ENCODE data around the gene RDX.
"Not testable (repeated sequence)": the region's sequence is repeated elsewhere in the genome, so short reads cannot be mapped to it uniquely, and the experiment has no call there.

RDX gene

DNA sequence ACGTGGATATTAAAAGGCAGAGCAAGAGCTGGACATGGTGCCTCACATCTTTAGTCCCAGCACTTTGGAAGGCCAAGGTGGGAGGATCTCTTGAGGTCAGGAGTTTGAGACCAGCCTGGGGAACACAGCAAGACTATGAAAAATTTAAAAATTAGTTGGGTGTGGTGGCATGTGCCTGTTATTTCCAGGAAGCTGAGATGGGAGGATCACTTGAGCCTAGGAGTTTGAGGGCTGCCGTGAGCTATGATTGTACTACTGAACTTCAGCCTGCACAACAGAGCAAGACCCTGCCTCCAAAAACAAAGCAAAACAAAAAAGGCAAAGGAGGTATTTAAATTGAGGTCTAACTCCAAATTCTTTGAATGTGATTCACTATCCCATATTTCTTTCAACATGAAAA, 23.5 kb downstream of the RDX start:
- no peak for DNase-seq (ENCODE audit: low read depth)

DNA sequence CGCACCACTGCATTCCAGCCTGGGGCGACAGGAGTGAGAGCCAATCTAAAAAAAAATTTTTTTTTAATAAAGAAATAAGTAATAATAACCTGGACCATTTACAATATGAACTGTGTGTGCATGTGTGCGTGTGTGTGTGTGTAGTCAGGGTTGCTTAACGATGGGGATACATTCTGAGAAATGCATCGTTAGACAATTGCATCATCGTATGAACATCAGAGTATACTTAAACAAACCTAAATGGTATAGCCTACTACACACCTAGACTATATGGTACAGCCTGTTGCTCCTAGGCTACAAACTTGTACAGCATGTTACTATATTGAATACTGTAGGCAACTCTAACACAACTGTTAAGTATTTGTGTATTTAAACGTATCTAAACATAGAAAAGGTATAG, 26.4 kb downstream of the RDX start:
- DNase-seq (ENCODE audit: low read depth) = no peak

DNA sequence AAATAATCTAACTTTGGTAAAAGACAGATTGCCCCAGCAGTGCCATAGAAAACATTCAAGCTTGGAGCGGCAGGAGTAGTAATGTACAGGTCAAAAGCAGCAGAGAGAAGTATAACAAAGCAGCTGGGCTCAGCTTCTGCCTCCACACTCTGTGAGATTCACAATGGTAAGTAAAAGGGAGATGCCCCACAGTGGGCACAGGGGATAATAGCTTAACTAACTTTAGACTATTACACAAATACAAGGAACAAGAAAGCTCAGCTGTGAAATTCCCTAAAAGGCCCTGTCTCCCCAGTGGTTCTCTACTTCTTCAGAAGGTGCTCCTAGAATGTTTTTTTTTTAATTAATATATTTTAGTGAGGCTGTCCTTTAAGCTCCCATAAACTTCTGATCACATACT, 28.0 kb downstream of the RDX start:
- no peak for DNase-seq (ENCODE audit: low read depth)

DNA sequence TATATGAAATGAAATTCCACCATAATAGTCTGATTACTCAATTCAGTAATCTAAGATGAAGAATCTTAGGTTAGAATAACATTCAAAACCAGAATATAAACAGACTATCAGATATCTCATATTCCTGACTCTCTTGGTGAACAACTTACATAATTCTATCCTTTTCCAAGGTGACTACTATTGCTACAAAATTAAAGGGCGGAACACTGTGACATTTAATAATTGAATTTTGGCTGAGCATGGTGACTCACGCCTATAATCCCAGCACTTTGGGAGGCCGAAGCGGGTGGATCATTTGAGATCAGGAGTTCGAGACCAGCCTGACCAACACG, 34.4 kb downstream of the RDX start:
- no peak for DNase-seq (ENCODE audit: low read depth)

DNA sequence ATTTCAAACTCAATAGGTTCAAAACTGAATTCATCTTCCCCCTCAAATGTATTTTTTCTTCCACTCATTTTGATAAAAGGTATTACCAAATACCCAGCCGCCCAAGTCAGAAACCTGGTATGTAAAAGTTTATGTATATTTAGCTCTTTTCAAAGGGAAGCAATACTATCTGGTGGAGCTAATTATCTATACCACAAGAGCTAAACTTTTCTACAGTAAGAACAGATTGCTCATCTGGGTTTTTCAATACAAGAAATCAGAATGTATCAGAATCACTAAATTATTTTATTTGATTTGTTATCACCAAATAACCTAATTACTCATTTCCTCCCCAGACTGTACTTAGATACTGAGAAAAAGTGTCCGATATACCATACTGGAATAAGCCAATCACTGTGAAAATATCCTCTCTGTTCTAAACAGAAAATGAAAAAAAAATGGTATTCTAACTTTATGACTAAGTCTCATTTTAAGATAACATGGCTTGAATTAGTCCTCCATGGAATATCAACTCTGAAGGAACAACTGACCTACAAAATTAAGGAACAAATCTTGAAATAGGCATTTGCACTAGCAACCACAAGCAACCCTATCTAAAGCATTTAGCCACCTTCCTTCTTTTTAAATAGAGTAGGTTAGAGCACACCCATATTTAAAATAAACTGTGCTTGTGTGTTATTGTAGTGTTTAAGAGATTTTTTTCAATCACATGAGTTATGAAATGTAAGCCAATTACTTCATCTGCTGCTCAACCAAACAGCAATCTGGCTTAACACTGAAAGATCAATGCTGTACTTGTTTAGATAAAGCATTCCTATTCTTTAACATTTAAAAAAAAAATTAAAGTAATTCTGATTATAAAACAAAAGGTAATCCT, 35.0 kb downstream of the RDX start:
- DNase-seq (ENCODE audit: low read depth) = no peak

DNA sequence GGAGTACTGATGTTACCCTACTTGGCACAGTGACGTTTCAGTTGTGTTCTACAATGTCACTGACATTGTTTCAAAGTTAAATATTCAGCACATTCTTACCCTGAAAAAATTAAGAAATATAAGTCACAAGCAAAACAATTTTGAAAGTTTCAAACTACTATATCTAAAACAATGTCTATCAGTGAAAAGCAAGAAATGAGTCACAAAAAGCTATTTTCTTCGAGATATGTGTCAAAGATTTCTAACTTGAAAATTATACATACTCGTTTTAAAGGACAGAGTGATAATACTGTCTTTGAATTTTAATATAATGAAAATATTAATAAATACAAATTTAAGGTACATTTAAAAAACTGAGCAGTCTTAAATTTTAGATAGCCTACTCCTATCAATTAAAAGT, 42.9 kb downstream of the RDX start:
- no peak for DNase-seq (ENCODE audit: low read depth)

DNA sequence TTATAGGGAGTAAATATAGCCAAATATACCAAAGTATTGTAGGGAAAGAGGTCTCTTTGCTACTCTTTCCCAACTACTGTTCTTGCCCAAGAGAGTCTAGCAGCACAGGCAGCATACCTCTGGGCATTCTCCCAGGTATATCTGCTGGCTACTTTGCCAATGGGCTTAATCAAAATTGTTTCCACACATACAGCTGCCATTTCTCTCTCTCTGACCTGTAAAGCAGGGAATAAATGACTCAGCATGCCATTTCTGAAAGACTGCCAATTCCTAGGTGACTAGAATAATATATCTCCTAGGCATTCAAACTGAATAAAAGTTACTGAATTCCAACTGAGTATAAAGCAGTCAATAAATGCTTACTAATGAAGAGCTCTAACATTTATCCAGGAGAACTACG, 44.6 kb downstream of the RDX start:
- no peak for DNase-seq (ENCODE audit: low read depth)

DNA sequence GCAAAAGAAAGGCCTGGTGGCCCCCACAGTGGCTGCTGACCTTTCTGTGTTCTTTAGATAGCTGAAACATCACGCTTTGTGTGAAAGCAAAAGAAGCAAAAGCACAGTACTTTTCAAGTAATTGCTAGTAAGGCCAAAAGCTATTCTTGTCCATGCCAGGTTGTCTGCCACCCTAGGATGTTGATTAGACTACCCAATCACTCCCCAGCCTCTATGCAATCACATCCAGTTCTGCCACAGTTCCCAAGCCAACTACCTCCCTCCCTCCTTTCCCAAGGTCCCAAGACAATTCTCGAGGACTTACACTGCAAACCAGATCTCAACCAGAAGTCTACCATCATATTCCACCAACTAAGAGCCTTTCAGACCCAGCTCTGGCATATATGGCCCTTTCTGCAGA, 46.2 kb downstream of the RDX start:
- no peak for DNase-seq (ENCODE audit: low read depth)

DNA sequence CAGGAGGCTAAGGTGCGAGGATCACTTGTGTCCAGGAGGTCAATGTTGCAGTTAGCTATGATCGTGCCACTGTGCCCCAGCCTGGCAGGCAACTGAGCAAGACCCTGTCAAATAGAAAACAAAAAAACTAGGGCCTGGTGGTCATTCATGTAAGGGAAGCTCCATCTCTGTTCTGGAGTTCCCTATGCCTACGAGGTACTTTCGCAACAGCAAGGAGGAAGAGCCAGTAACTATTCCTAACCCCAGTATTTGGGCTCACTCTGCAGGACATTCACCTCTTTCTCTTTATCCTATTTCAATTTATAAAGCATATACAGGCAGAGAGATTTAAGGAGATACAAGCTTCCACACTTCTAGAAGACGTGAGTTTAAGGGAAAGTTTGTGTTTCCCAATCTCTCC, 46.6 kb downstream of the RDX start:
- no peak for DNase-seq (ENCODE audit: low read depth)

DNA sequence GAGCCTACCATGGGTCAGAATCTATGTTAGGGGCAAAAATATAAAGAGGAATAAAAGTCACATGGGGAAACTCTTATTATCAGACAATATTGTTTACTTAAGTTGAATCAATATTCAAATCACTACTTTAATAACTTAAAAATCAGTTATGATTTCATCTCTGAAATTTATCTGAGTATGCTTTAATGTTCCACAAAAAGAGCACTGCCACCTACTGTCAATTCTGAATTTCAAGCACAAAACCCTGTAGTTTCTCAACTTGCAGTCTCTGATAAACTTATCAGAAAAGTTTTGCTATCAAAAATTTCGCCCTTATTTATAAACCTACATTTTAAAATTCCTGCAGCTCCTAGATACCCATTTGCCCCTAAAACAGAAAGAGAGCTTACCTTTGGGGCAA, 47.3 kb downstream of the RDX start:
- no peak for DNase-seq (ENCODE audit: low read depth)

DNA sequence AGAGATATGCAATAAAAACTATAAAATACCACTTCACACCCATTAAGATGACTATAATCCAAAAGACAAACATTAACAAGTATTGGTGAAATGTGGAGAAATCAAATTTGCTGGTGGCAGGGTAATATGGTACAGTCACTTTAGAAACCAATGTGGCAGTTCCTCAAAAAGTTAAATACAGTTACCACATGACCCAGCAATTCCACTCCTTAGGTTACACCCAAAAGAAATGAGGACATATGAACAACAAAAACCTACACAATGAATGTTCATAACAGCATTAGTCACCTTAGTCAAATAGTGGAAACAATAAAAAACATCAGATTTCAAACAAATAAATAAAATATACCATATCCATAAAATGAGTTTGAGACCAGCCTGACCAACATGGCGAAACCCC, 52.6 kb downstream of the RDX start:
- DNase-seq (ENCODE audit: low read depth) = no peak

DNA sequence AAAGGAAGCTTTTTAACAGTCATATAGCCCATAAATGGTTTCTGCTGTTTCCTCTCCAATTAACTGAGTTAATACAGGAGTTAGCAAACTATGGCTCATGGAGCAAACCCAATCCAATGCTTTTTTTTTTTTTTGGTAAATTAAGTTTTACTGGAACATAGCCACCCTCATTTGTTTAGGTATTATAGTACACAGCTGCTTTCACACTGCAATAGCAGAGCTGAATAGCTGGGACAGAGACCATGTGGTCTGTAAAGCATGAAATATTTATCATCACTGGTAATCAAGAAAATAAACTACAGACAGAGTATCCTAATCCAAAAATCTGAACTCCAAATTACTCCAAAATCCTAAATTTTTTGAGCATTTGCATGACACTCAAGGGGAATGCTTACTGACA, 53.7 kb downstream of the RDX start:
- no peak for DNase-seq (ENCODE audit: low read depth)

DNA sequence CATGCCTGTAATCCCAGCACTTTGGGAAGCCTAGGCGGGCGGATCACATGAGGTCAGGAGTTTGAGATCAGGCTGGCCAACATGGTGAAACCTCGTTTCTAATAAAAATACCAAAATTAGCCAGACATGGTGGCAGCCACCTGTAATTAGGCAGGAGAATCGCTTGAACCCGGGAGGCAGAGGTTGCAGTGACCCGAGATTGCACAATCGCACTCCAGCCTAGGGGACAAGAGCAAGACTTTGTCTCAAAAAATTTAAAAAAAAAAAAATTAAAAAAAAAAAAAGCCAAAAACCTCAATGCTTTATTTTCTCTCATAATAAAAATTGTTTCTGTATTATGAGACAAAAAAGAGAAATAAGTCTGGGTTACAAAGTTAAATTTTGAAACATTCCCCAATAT, 54.2 kb downstream of the RDX start:
- no peak for DNase-seq (ENCODE audit: low read depth)

DNA sequence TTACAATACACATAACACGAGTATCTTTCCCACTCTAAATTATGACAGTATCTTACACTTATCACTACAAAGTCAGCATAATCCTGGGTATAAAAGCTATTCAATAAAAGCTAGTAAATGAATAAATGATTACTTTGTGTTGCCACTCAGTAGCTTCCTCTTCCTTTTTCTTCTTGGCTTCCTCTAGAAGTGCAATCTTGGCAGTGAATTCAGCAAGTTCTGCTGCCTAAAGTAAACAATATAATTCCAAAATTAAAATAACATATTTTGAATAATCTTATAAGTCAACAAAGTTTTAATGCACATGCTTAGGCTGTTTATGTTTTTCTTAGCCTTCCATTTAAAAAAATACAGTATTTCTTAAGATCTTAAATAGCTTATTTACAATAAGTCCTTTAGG, 60.4 kb downstream of the RDX start:
- DNase-seq (ENCODE audit: low read depth) = no peak

DNA sequence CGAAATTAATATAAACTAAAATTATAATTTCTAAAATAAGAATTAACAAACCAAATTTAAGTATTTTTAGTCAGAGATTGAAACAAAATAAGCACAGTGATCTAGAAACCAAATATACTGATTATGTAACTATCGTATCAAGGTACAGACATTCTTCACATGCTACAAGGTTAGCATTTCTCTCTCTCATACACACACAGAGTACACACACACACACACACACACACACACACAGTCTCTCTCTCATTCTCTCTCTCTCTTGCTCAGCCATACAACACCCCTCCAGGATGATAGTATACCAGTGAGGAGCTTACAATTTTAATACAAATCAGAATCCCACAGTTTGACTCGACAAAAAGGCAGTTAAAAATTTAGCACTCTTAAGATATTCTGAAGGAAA, 66.0 kb downstream of the RDX start:
- DNase-seq (ENCODE audit: low read depth) = no peak

DNA sequence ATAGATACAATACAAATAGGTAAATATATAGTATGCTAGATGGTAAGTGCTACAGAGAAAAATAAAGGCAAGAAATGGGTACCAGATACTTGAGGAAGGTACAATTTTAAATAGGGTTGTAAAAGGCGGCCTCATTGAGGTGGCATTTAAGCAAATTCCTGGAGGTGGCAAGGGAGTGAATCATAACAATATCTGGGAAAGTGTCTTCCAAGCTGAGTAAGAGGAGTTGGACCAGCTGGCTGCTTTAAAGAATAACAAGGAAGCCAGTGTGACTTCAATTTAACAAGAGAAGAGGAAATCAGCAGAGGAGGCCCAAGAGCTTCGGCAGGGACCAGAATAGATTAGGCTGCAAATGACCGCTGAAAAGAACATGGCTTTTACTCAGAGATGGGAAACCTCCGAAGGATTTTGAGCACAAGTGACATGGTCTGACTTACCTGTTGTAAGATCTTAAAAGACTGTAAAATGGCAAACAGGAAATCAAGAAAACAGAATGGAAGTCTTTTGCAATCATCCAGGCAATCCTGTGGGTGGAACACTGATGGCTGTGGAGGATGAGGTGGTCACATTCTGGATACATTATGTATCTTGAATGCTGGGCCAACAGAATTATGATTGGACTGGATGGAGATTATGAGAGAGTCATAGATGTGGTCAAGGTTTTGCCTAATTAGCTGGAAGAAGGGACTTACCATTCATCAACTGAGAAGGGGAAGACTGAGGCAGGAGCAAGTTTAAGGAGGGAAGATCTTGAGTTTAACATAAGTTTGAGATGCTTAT, 77.2 kb downstream of the RDX start:
- DNase-seq (ENCODE audit: low read depth) = no peak

DNA sequence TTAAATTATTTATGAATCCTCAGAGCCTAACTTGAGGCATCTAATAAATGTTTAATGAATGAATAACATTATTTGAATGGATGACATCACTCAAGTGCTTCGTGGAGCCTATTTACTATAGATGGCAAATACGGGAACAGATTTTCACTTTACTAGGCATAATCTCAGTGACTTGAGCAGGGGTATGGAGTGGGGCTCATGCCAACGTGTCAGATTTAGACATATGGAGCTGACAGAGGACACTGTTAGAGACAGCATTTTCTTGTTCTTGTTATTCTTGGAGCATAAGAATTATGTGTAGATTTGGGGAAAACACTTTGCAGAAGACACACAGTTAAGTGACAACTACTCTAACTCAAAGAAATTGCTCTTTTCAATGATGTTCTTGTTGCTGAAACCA, 78.5 kb downstream of the RDX start:
- no peak for DNase-seq (ENCODE audit: low read depth)

DNA sequence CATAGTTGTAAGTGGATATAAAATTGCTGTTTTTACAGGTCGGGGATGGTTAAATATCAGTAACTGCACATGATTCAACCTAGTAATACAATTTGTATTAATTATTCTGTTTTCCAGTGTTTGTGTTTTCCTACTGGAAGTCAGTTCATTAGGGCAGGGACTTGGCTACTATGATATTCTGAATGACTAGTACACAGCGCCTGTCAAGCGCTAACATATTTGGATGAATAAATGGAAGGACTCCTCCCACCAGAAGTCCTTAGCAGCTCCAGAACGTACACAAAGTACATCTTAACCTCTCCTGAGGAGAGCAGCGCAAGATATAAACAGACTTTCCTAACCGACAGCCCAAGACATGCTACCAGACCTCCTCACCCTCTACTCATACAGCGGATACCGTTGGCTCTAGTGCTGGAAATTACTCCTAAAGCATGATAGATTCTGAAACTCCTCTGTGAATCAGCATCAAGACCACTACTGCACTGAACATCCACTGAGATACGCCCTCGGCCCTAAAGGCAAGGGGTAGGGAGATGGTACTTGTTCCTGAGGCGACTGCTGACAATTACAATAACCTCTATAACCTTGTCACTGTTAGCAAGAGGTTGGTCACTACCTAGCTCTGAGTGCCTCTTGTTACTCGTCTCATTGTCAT, 79.1 kb downstream of the RDX start:
- DNase-seq (ENCODE audit: low read depth) = no peak

DNA sequence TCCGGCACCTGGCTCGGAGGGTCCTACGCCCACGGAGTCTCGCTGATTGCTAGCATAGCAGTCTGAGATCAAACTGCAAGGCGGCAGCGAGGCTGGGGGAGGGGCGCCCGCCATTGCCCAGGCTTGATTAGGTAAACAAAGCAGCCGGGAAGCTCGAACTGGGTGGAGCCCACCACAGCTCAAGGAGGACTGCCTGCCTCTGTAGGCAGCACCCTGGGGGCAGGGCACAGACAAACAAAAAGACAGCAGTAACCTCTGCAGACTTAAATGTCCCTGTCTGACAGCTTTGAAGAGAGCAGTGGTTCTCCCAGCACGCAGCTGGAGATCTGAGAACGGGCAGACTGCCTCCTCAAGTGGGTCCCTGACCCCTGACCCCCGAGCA, 87.1 kb downstream of the RDX start:
- not testable (repeated sequence) for DNase-seq (ENCODE audit: low read depth)

DNA sequence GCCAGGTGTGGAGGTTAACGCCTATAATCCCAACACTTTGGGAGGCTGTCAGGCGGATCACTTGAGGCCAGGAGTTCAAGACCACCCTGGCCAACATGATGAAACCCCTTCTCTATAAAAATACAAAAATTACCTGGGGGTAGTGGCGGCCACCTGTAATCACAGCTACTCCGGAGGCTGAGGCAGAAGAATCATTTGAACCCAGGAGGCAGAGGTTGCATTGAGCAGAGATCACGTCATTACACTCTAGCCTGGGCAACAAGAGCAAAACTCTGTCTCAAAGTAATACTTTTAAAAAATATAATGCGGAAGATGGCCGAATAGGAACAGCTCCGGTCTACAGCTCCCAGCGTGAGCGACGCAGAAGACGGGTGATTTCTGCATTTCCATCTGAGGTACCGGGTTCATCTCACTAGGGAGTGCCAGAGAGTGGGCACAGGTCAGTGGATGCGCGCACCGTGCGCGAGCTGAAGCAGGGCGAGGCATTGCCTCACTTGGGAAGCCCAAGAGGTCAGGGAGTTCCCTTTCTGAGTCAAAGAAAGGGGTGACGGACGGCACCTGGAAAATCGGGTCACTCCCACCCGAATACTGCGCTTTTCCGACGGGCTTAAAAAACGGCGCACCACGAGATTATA, 87.6 kb downstream of the RDX start:
- DNase-seq (ENCODE audit: low read depth) = not testable (repeated sequence)

DNA sequence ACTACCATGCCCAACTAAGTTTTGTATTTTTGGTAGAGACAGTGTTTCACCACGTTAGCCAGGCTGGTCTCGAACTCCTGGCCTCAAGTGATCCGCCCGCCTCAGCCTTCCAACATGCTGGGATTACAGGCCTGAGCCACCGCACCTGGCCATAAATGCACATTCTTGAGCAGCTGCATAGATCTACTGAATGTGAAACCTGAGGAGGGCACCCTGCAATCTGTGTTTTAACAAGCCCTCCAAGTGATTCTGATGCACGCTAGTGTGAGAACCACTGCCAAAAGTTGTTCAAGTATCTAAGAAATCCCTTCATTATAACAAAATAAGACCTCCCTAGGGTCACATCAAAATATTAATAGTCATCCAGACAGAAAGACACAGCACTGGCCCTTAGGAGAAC, 89.3 kb downstream of the RDX start:
- DNase-seq (ENCODE audit: low read depth) = no peak

DNA sequence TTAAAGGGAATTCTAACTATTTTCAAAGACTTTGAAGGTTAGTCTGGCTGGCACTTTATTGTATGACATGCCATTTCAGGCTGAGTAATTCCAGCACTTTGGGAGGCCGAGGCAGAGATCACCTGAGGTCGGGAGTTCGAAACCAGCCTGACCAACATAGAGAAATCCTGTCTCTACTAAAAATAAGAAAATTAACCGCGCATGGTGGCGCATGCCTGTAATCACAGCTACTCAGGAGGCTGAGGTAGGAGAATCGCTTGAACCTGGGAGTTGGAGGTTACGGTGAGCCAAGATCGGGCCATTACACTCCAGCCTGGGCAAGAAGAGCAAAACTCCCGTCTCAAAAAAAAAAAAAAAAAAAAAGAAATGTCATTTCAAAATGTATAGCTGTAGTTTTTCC, 95.6 kb downstream of the RDX start:
- DNase-seq (ENCODE audit: low read depth) = no peak

DNA sequence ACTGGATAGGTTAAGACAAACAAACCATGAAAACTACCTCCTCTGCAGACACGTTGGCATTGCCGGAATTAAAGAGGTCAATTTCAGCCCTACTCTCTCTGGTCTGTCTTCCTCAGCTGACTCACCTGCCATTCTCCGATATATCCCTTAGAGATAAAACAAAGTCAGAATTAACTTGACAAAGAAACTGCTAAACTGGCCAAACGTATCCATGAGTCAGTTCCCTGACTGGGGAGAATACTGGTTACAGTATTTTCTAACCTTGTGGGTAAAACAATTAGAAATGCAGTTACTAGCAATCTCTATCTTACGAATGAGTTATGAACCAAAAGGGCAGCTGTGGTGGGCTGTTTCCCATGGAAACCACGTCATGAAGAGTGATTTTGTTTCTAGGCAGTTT, 96.2 kb downstream of the RDX start:
- no peak for DNase-seq (ENCODE audit: low read depth)
